ENCODE measurements around the gene RHCE.
"Not testable (repeated sequence)": the region's sequence is repeated elsewhere in the genome, so short reads cannot be mapped to it uniquely, and the experiment has no call there.

Gene RHCE

GRCh38 chr1:25338986-25339385 is 81.6 kb downstream of the RHCE start:
- no peak for DNase-seq

GRCh38 chr1:25338188-25338981 is 82.2 kb downstream of the RHCE start, which contains the start of gene TMEM50A:
Gene TMEM50A (plus strand): TSS chr1:25338334. CDS start chr1:25340487, 2,153 bp downstream.
- peak; percentile 87 for DNase-seq

GRCh38 chr1:25337483-25338187 is 83.0 kb downstream of the RHCE start:
- DNase-seq, result peak; percentile 7

- DNase-seq, result peak; percentile 14
Observed at GRCh38 chr1:25336922-25337354, 83.7 kb downstream of the RHCE start.

- DNase-seq, result not testable (repeated sequence)
Observed at GRCh38 chr1:25329950-25330349, 90.7 kb downstream of the RHCE start.

- not testable (repeated sequence) for DNase-seq
Observed at GRCh38 chr1:25329336-25329735, 91.3 kb downstream of the RHCE start.

GRCh38 chr1:25328791-25329185 is 91.8 kb downstream of the RHCE start:
- DNase-seq, result not testable (repeated sequence)

- DNase-seq, result not testable (repeated sequence)
Observed at GRCh38 chr1:25327864-25328790, 92.5 kb downstream of the RHCE start.

GRCh38 chr1:25324407-25324806 is 96.2 kb downstream of the RHCE start:
- DNase-seq, result not testable (repeated sequence)

GRCh38 chr1:25322127-25322526 is 98.5 kb downstream of the RHCE start:
- DNase-seq, result not testable (repeated sequence)

- DNase-seq, result not testable (repeated sequence)
Observed at GRCh38 chr1:25320314-25320938, 100.2 kb downstream of the RHCE start.

GRCh38 chr1:25312806-25313470 is 107.7 kb downstream of the RHCE start:
- not testable (repeated sequence) for DNase-seq
